Measurements from ENCODE around the gene NHS. TPM values are rescaled to one million over a fixed set of nuclear protein-coding genes. Genes with fewer than 3 reads are reported as not detected.

NHS gene
- total RNA-seq (ENCODE audit: low replicate concordance) = 3.9 and 12.1 TPM in 2 replicates

GRCh38 chrX:17374619-17375366 lies at the start of gene NHS:
TSS of gene NHS (plus strand) at chrX:17375200. CDS start at chrX:17375758, 558 bp downstream.
- Histone ChIP-seq H3K4me2 (peak within 1 kb of the TSS; percentile 84), H3K27me3 (peaks cover 33% of the 10 kb centered on the region), H3K4me3 (peak within 1 kb of the TSS; percentile 64), H4K20me1 (ENCODE audit: low read depth) (no peaks in the 10 kb centered on the region), H3K27ac (no peak within 1 kb of the TSS), H3F3A (ENCODE audit: low read depth) (no peaks in the 10 kb centered on the region), H3K9me3 (ENCODE audit: low read depth) (no peaks in the 10 kb centered on the region), H2AFZ (replicated peaks) (peak within 1 kb of the TSS; percentile 68), H3K36me3 (no peaks in the 10 kb centered on the region), H3K4me1 (peaks cover 5% of the 10 kb centered on the region), H3K9ac (no peak within 1 kb of the TSS), H3K79me2 (ENCODE audit: low read depth) (no peaks in the 10 kb centered on the region)
- DNase-seq (ENCODE audit: low spot score) = peak; percentile 90
- H3K27me3 Mint-ChIP-seq (ENCODE audit: insufficient read depth, low read depth) = peaks cover 11% of the 10 kb centered on the region
- H3K9me3 Mint-ChIP-seq = peaks cover 2% of the 10 kb centered on the region
- no peak for TF ChIP-seq EZH2phosphoT487 (IDR thresholded peaks at IDR 0.05)
- TF ChIP-seq EZH2 (IDR thresholded peaks at IDR 0.05) = no peak
- TF ChIP-seq CTCF (IDR thresholded peaks at IDR 0.05) = peak; percentile 62
- H3K4me1 Mint-ChIP-seq = peaks cover 20% of the 10 kb centered on the region
- no peak within 1 kb of the TSS for H3K27ac Mint-ChIP-seq
- peak within 1 kb of the TSS; percentile 94 for H3K4me3 Mint-ChIP-seq
- H3K36me3 Mint-ChIP-seq = no peaks in the 10 kb centered on the region

DNA sequence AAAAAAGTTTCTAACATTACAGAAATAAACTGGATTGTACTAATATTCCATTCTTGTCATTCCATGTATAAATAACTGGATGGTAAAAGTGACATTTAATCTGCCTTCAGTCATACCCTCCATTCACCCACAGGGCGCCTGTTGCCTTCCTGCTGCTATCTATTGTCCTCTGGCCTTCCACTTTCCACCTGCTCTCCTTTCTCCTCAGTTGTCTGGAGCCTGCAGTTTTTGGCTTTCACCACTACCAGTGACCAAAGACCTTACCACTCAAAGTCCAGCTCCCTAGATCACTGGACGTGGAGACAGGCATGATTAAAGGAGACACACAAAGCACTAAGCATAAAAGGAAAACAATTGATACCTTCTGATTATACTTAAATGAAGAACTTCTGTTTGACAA lies 46.2 kb upstream of the NHS start:
- no peak overlapping the region for H3K4me2 ChIP-seq
- no peak overlapping the region for H3K27ac ChIP-seq
- no peak overlapping the region for H2AFZ ChIP-seq (replicated peaks)
- H3K4me3 Mint-ChIP-seq = no peak overlapping the region
- peak; percentile 3 for DNase-seq (ENCODE audit: low spot score)
- peaks cover 3% of the 10 kb centered on the region for H3K4me1 Mint-ChIP-seq
- H4K20me1 ChIP-seq (ENCODE audit: low read depth) = no peaks in the 10 kb centered on the region
- no peaks in the 10 kb centered on the region for H3K36me3 ChIP-seq
- H3K27ac Mint-ChIP-seq = no peak overlapping the region
- no peaks in the 10 kb centered on the region for H3K36me3 Mint-ChIP-seq
- H3F3A ChIP-seq (ENCODE audit: low read depth) = no peaks in the 10 kb centered on the region
- no peaks in the 10 kb centered on the region for H3K79me2 ChIP-seq (ENCODE audit: low read depth)
- no peaks in the 10 kb centered on the region for H3K27me3 ChIP-seq
- peaks cover 3% of the 10 kb centered on the region for H3K27me3 Mint-ChIP-seq (ENCODE audit: insufficient read depth, low read depth)
- no peak overlapping the region for H3K9ac ChIP-seq
- TF ChIP-seq CTCF (IDR thresholded peaks at IDR 0.05) (no peak), EZH2 (IDR thresholded peaks at IDR 0.05) (no peak), EZH2phosphoT487 (IDR thresholded peaks at IDR 0.05) (no peak)
- no peak overlapping the region for H3K4me3 ChIP-seq
- no peaks in the 10 kb centered on the region for H3K9me3 Mint-ChIP-seq
- H3K9me3 ChIP-seq (ENCODE audit: low read depth) = peaks cover 11% of the 10 kb centered on the region
- no peaks in the 10 kb centered on the region for H3K4me1 ChIP-seq

GRCh38 chrX:17336377-17336776 lies 38.6 kb upstream of the NHS start:
- Mint-ChIP-seq H3K4me3 (no peak overlapping the region), H3K27me3 (ENCODE audit: insufficient read depth, low read depth) (no peaks in the 10 kb centered on the region), H3K36me3 (no peaks in the 10 kb centered on the region), H3K4me1 (no peaks in the 10 kb centered on the region), H3K27ac (no peak overlapping the region), H3K9me3 (peaks cover 8% of the 10 kb centered on the region)
- Histone ChIP-seq H3K4me1 (no peaks in the 10 kb centered on the region), H3K36me3 (no peaks in the 10 kb centered on the region), H3K27me3 (no peaks in the 10 kb centered on the region), H4K20me1 (ENCODE audit: low read depth) (no peaks in the 10 kb centered on the region), H3K27ac (no peak overlapping the region), H3K4me3 (no peak overlapping the region), H3K9me3 (ENCODE audit: low read depth) (peaks cover 5% of the 10 kb centered on the region), H3K4me2 (no peak overlapping the region), H3F3A (ENCODE audit: low read depth) (no peaks in the 10 kb centered on the region), H2AFZ (replicated peaks) (no peak overlapping the region), H3K9ac (no peak overlapping the region), H3K79me2 (ENCODE audit: low read depth) (no peaks in the 10 kb centered on the region)
- no peak for TF ChIP-seq EZH2phosphoT487 (IDR thresholded peaks at IDR 0.05)
- TF ChIP-seq CTCF (IDR thresholded peaks at IDR 0.05) = no peak
- no peak for TF ChIP-seq EZH2 (IDR thresholded peaks at IDR 0.05)
- DNase-seq (ENCODE audit: low spot score) = no peak

Measured in neural progenitor cell (in vitro differentiated cells).